HepG2 (cell line): Measurements from ENCODE around the gene ZBTB46. TPM values are rescaled to one million over a fixed set of nuclear protein-coding genes. Genes with fewer than 3 reads are reported as not detected.

Experiments
- ATF3 ChIP-seq: sonication (generic); formaldehyde crosslinking; IDR thresholded peaks from 2 replicates; pipeline ENCODE4 v1.4.0; 2020; ENCODE audit warnings: missing genetic modification reagents
- BRF2 ChIP-seq: sonication (generic); formaldehyde crosslinking; IDR thresholded peaks from 2 replicates; pipeline ENCODE4 v1.8.1; 2022; ENCODE audit warnings: mild to moderate bottlenecking, missing genetic modification reagents
- HNF4G ChIP-seq, 2 experiments: sonication (generic) in 1 of 2; formaldehyde crosslinking in 1 of 2; IDR thresholded peaks; 2 replicates each; pipeline versions ENCODE4 v1.4.0 to v1.6.1; 2011 to 2020; ENCODE audit warnings: borderline replicate concordance in 2 of 2, low read depth in 2 of 2, mild to moderate bottlenecking in 2 of 2, low read length in 1 of 2, missing genetic modification reagents in 1 of 2, moderate library complexity in 1 of 2
- HNRNPH1 ChIP-seq: fragments of 200-400 bp; formaldehyde crosslinking; optimal IDR thresholded peaks from 2 replicates; pipeline ENCODE3; 2017; ENCODE audit warnings: mild to moderate bottlenecking, low read depth, low read length
- MAX ChIP-seq: IDR thresholded peaks from 2 replicates; pipeline ENCODE4 v1.6.1; 2012; ENCODE audit warnings: inconsistent platforms
- NR2F6 ChIP-seq, 2 experiments: IDR thresholded peaks; 2 replicates each; pipeline ENCODE4 v1.6.1; 2016; ENCODE audit warnings: antibody characterized with exemption in 1 of 2, mild to moderate bottlenecking in 1 of 2
- PLSCR1 ChIP-seq: sonication (generic); formaldehyde crosslinking; IDR thresholded peaks from 2 replicates; pipeline ENCODE4 v1.5.0; 2020; ENCODE audit warnings: missing genetic modification reagents, mild to moderate bottlenecking, borderline replicate concordance
- PPARG ChIP-seq: conservative IDR thresholded peaks from 2 replicates; pipeline ENCODE4 v1.6.1; 2016; ENCODE audit warnings: missing biosample characterization, missing genetic modification reagents
- SRSF4 ChIP-seq: fragments of 200-400 bp; formaldehyde crosslinking; IDR thresholded peaks from one replicate; pipeline ENCODE4 v1.6.1; 2018; ENCODE audit warnings: mild to moderate bottlenecking, low read depth, low read length, moderate library complexity; ENCODE audit not compliant: poor library complexity, severe bottlenecking
- TBP ChIP-seq: sonication (generic); formaldehyde crosslinking; IDR thresholded peaks from 2 replicates; pipeline ENCODE4 v1.5.0; 2020; ENCODE audit warnings: missing genetic modification reagents
- TCF12 ChIP-seq, 2 experiments: fragments of 450-650 bp in 1 of 2; sonication (generic) in 1 of 2; formaldehyde crosslinking in 1 of 2; IDR thresholded peaks; 2 replicates each; pipeline versions ENCODE4 v1.6.1 to v1.8.0; 2017 to 2022; ENCODE audit warnings: antibody characterized with exemption in 1 of 2, mild to moderate bottlenecking in 1 of 2, missing genetic modification reagents in 1 of 2, moderate library complexity in 1 of 2
- TEAD3 ChIP-seq: optimal IDR thresholded peaks from 2 replicates; pipeline ENCODE3; 2016; ENCODE audit warnings: borderline replicate concordance
- TFAP4 ChIP-seq: sonication (generic); IDR thresholded peaks from 2 replicates; pipeline ENCODE4 v1.6.1; 2016; ENCODE audit warnings: low read depth, borderline replicate concordance
- ZFP41 ChIP-seq: sonication (generic); formaldehyde crosslinking; IDR thresholded peaks from 2 replicates; pipeline ENCODE4 v1.4.0; 2020; ENCODE audit warnings: mild to moderate bottlenecking, missing genetic modification reagents, borderline replicate concordance
- ZNF205 ChIP-seq: IDR thresholded peaks from 2 replicates; pipeline ENCODE4 v1.6.1; 2018; ENCODE audit warnings: missing biosample characterization, missing genetic modification reagents
- ZNF501 ChIP-seq: sonication (generic); formaldehyde crosslinking; IDR thresholded peaks from 2 replicates; pipeline ENCODE4 v1.5.1; 2020; ENCODE audit warnings: mild to moderate bottlenecking, moderate library complexity, missing genetic modification reagents
- ZNF546 ChIP-seq: sonication (generic); formaldehyde crosslinking; conservative IDR thresholded peaks from 2 replicates; pipeline ENCODE4 v1.8.1; 2023; ENCODE audit warnings: mild to moderate bottlenecking, missing genetic modification reagents
- ZNF569 ChIP-seq: sonication (generic); formaldehyde crosslinking; IDR thresholded peaks from 2 replicates; pipeline ENCODE4 v1.5.0; 2020; ENCODE audit warnings: mild to moderate bottlenecking, missing genetic modification reagents, moderate library complexity, borderline replicate concordance
- ZNF577 ChIP-seq: sonication (generic); formaldehyde crosslinking; IDR thresholded peaks from 2 replicates; pipeline ENCODE4 v1.4.0; 2020; ENCODE audit warnings: mild to moderate bottlenecking, low read depth, missing genetic modification reagents, borderline replicate concordance
- ZNF619 ChIP-seq: sonication (generic); formaldehyde crosslinking; IDR thresholded peaks from 2 replicates; pipeline ENCODE4 v1.4.0; 2020; ENCODE audit warnings: mild to moderate bottlenecking, missing genetic modification reagents
- ZNF7 ChIP-seq: IDR thresholded peaks from 2 replicates; pipeline ENCODE4 v1.6.1; 2016; ENCODE audit warnings: missing biosample characterization, missing genetic modification reagents
- ZNF713 ChIP-seq: sonication (generic); formaldehyde crosslinking; IDR thresholded peaks from 2 replicates; pipeline ENCODE4 v1.4.0; 2020; ENCODE audit warnings: mild to moderate bottlenecking, missing genetic modification reagents
- ZSCAN21 ChIP-seq: sonication (generic); formaldehyde crosslinking; IDR thresholded peaks from 2 replicates; pipeline ENCODE4 v1.8.0; 2022; ENCODE audit warnings: mild to moderate bottlenecking, missing genetic modification reagents, moderate library complexity, borderline replicate concordance
- polyA plus RNA-seq, 8 experiments: library from polyadenylated mRNA; depleted of rRNA in 3 of 8; stranded (reverse) in 7 of 8; unstranded in 1 of 8; fragments of >200 nt; fragmentation: Illumina TruSeq in 4 of 8; extraction: Trizol in 4 of 8; gene quantifications; 2 replicates each; pipeline versions ENCODE4 v1.2.1 to v1.2.3, GENCODE V29; 2011 to 2016; ENCODE audit warnings: low read depth in 4 of 8, missing spikeins in 1 of 8, mixed read lengths in 1 of 8; ENCODE audit not compliant: insufficient read depth in 1 of 8
- total RNA-seq, 5 experiments: library from RNA; depleted of rRNA; stranded (reverse); fragments of >200 nt; fragmentation: Illumina TruSeq; extraction: Trizol; gene quantifications; 2 replicates each; pipeline ENCODE4 v1.2.3, GENCODE V29; 2016; ENCODE audit warnings: low read depth in 1 of 5

ZBTB46 gene
- total and polyA plus RNA-seq, 2 of the 13 experiments (the other 11 are each of a cell fraction or from before 2014, with no cell fraction given) = 1.6 to 13.5 TPM

- peak; percentile 67 for TF ChIP-seq HNF4G (IDR thresholded peaks at IDR 0.05; ENCODE audit: borderline replicate concordance, low read depth, low read length)
- 0 out of 2 replicates have a peak, but pooled peaks have one; percentile 22 for TF ChIP-seq HNF4G (CRISPR knock-in tag; IDR thresholded peaks at IDR 0.05; ENCODE audit: borderline replicate concordance, low read depth)
- TF ChIP-seq ZNF7 (CRISPR knock-in tag) = no peak
- TF ChIP-seq ZFP41 = no peak
- TF ChIP-seq ZNF569 = no peak
- no peak for TF ChIP-seq NR2F6 (IDR thresholded peaks at IDR 0.05)
- no peak; the same call in 1 of the 2 replicates for TF ChIP-seq NR2F6 (CRISPR knock-in tag; IDR thresholded peaks at IDR 0.05)
- peak; percentile 65; the same call in 1 of the 2 replicates for TF ChIP-seq ZNF205 (CRISPR knock-in tag)
- 0 out of 2 replicates have a peak, but pooled peaks have one; percentile 2 for TF ChIP-seq MAX
- no peak for TF ChIP-seq ZSCAN21 (CRISPR knock-in tag)
- TF ChIP-seq ATF3 (CRISPR knock-in tag) = no peak
- peak; percentile 32; the same call in 1 of the 2 replicates for TF ChIP-seq ZNF619
- TF ChIP-seq TFAP4 = no peak
- TF ChIP-seq ZNF577 (CRISPR knock-in tag) = no peak
- TF ChIP-seq TCF12 (IDR thresholded peaks at IDR 0.05) = no peak
- 0 out of 2 replicates have a peak, but pooled peaks have one; percentile 24 for TF ChIP-seq TCF12 (CRISPR knock-in tag; IDR thresholded peaks at IDR 0.05)
- peak; percentile 92 for TF ChIP-seq HNRNPH1
- no peak; the same call in none of the 2 replicates for TF ChIP-seq ZNF501 (CRISPR knock-in tag)
- TF ChIP-seq SRSF4 = no peak
- TF ChIP-seq PPARG (CRISPR knock-in tag) = no peak
- TF ChIP-seq TEAD3 (CRISPR knock-in tag) = no peak
- no peak for TF ChIP-seq ZNF546 (CRISPR knock-in tag)
- no peak for TF ChIP-seq PLSCR1
- no peak for TF ChIP-seq ZNF713 (CRISPR knock-in tag)
- TF ChIP-seq BRF2 = no peak
- TF ChIP-seq TBP = no peak
Observed at GRCh38 chr20:63744574-63745423, 86.3 kb downstream of the ZBTB46 start (continued).
